Neutrophil (primary cell): ENCODE results near the gene STMP1.

Experiments
- H3K27ac ChIP-seq: fragments of 200-600 bp; sonication (generic); 2 replicates; pipeline ENCODE4 v1.5.1; 2016; ENCODE audit warnings: mild to moderate bottlenecking, moderate library complexity
- H3K27me3 ChIP-seq: fragments of 200-600 bp; sonication (generic); 2 replicates; pipeline ENCODE4 v1.6.0; 2016; ENCODE audit warnings: mild to moderate bottlenecking
- H3K36me3 ChIP-seq: fragments of 200-600 bp; sonication (generic); 2 replicates; pipeline ENCODE4 v1.5.1; 2017
- H3K4me1 ChIP-seq, 2 experiments: fragments of 200-600 bp in 1 of 2; sonication (generic) in 1 of 2; 1 replicate in 1 of 2; 2 replicates in 1 of 2; pipeline versions ENCODE4 v1.5.1 to v1.6.1; 2013 to 2016; ENCODE audit warnings: low read depth in 1 of 2, low read length in 1 of 2, mild to moderate bottlenecking in 1 of 2, moderate library complexity in 1 of 2; ENCODE audit not compliant: control insufficient read depth in 1 of 2, insufficient read depth in 1 of 2
- H3K4me3 ChIP-seq, 2 experiments: fragments of 200-600 bp in 1 of 2; sonication (generic) in 1 of 2; 1 replicate in 1 of 2; 2 replicates in 1 of 2; pipeline ENCODE4 v1.5.1; 2013 to 2016; ENCODE audit warnings: low read depth in 1 of 2, low read length in 1 of 2, mild to moderate bottlenecking in 1 of 2, moderate library complexity in 1 of 2
- H3K9me3 ChIP-seq: fragments of 200-600 bp; sonication (generic); 2 replicates; pipeline ENCODE4 v1.5.1; 2016
- TF ChIP-seq, protein P1 (sequence below): fragments of 200-600 bp; sonication (generic); IDR thresholded peaks from 2 replicates; pipeline ENCODE4 v1.5.1; 2016; ENCODE audit warnings: antibody characterized with exemption

Gene STMP1

DNA sequence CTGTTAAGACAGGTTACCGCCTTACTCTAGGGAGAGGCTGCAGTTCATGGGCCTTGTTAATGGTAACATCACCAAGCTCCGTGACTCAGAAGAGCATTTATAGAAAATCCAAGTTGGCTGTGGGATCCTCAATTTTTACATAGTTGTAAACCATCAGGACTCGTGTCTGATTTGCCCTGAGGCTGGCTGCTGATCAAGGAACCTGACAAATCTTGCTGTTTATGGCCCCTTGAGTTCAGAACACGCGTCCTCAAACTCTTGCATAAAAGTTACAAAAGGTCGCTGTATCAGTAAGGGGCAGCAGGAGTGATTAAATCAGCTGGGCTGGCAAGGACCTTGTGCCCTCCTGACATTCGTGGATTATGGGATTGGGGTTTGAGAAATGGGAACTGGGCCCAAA lies 61.1 kb downstream of the STMP1 start:
- H3K27me3 ChIP-seq: peaks cover 5% of the 10 kb centered on the region
- H3K9me3 ChIP-seq: no peaks in the 10 kb centered on the region
- no peak overlapping the region for H3K27ac ChIP-seq
- no peaks in the 10 kb centered on the region for H3K4me1 ChIP-seq
- H3K4me3 ChIP-seq: no peak overlapping the region
- TF ChIP-seq, protein P1, sequence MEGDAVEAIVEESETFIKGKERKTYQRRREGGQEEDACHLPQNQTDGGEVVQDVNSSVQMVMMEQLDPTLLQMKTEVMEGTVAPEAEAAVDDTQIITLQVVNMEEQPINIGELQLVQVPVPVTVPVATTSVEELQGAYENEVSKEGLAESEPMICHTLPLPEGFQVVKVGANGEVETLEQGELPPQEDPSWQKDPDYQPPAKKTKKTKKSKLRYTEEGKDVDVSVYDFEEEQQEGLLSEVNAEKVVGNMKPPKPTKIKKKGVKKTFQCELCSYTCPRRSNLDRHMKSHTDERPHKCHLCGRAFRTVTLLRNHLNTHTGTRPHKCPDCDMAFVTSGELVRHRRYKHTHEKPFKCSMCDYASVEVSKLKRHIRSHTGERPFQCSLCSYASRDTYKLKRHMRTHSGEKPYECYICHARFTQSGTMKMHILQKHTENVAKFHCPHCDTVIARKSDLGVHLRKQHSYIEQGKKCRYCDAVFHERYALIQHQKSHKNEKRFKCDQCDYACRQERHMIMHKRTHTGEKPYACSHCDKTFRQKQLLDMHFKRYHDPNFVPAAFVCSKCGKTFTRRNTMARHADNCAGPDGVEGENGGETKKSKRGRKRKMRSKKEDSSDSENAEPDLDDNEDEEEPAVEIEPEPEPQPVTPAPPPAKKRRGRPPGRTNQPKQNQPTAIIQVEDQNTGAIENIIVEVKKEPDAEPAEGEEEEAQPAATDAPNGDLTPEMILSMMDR: no peak
- no peaks in the 10 kb centered on the region for H3K36me3 ChIP-seq
